ENCODE results near the gene MCF2L2. TPM values are rescaled to one million over a fixed set of nuclear protein-coding genes. Genes with fewer than 3 reads are reported as not detected.
A peak's percentile ranks its signal among the peaks of the same experiment; 100 is the strongest.

Gene MCF2L2
- total and polyA plus RNA-seq, 2 donors (not counting 1 experiment from before 2014, with no cell fraction given): 0.03 to 1.6 TPM

- ChIA-PET CTCF (interaction anchor here (0.6 to 1.1 kb wide), 3 partner anchors 13 to 995 kb away, joined by 3 read pairs; no protein-coding TSS in a partner anchor), POLR2A (interaction anchor here (0.6 kb wide), 1 partner anchor 114 kb away, joined by 3 read pairs; no protein-coding TSS in a partner anchor)
- H2AFZ ChIP-seq (ENCODE audit: insufficient read depth, low read depth, low read length, poor library complexity, severe bottlenecking): no peak overlapping the region
- H3K4me2 ChIP-seq (replicated peaks; ENCODE audit: low read depth, low read length, poor library complexity, severe bottlenecking): no peak overlapping the region
- intact Hi-C loops (cut with micrococcal nuclease): loop anchor here (10.0 kb wide), 1 partner anchor 127 kb away; no protein-coding TSS in a partner anchor
- H3K27ac Mint-ChIP-seq: no peak overlapping the region
- peaks cover 10% of the 10 kb centered on the region for H3K4me1 Mint-ChIP-seq
- no peak overlapping the region for H3K27ac ChIP-seq (ENCODE audit: low read length in 2 of 2)
- H3K9me3 Mint-ChIP-seq (ENCODE audit: insufficient read depth): no peaks in the 10 kb centered on the region
- ATAC-seq (ENCODE audit: low read depth) (no peak), DNase-seq (no peak)
- WGBS (ENCODE audit: insufficient coverage): no CpG with 5 or more reads among the region's 5 CpGs
- H3K9me3 ChIP-seq (ENCODE audit: control extremely low read depth in 1 of 3, control insufficient read depth in 2 of 3, insufficient read depth in 1 of 3, low read length in 2 of 3): peaks cover 0 to 3% (median 0%) of the 10 kb centered on the region in 3 donors
- H3K4me1 ChIP-seq (ENCODE audit: control insufficient read depth in 2 of 2, insufficient read depth in 2 of 2, low read length in 2 of 2): peaks cover 12 to 18% of the 10 kb centered on the region in 2 donors
- no peaks in the 10 kb centered on the region for H3K79me2 ChIP-seq (ENCODE audit: control insufficient read depth, insufficient read depth, low read length)
- H3K4me3 Mint-ChIP-seq: peak overlapping the region; percentile 76
- H3K9ac ChIP-seq (ENCODE audit: low read length): no peak overlapping the region
- no peak for TF ChIP-seq EZH2 (IDR thresholded peaks at IDR 0.05; ENCODE audit: borderline replicate concordance, insufficient read depth, low read depth, low read length, poor library complexity, severe bottlenecking)
- TF ChIP-seq, protein P1, sequence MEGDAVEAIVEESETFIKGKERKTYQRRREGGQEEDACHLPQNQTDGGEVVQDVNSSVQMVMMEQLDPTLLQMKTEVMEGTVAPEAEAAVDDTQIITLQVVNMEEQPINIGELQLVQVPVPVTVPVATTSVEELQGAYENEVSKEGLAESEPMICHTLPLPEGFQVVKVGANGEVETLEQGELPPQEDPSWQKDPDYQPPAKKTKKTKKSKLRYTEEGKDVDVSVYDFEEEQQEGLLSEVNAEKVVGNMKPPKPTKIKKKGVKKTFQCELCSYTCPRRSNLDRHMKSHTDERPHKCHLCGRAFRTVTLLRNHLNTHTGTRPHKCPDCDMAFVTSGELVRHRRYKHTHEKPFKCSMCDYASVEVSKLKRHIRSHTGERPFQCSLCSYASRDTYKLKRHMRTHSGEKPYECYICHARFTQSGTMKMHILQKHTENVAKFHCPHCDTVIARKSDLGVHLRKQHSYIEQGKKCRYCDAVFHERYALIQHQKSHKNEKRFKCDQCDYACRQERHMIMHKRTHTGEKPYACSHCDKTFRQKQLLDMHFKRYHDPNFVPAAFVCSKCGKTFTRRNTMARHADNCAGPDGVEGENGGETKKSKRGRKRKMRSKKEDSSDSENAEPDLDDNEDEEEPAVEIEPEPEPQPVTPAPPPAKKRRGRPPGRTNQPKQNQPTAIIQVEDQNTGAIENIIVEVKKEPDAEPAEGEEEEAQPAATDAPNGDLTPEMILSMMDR (IDR thresholded peaks at IDR 0.05): no peak
- H3K27me3 ChIP-seq (replicated peaks in 1 of 4; ENCODE audit: control extremely low read depth in 1 of 4, control insufficient read depth in 3 of 4, insufficient read depth in 4 of 4, low read length in 3 of 4): peaks cover 0 to 55% (median 43%) of the 10 kb centered on the region in 4 experiments
- H3K27me3 Mint-ChIP-seq: peaks cover 50% of the 10 kb centered on the region
- H3K36me3 ChIP-seq (replicated peaks in 1 of 2; ENCODE audit: control extremely low read depth in 1 of 2, control insufficient read depth in 1 of 2, extremely low read depth in 1 of 2, insufficient read depth in 2 of 2, low read length in 1 of 2): no peaks in the 10 kb centered on the region
- peak overlapping the region in 1 of 5 experiments; percentile 64 for H3K4me3 ChIP-seq (ENCODE audit: control extremely low read depth in 1 of 5, extremely low read depth in 1 of 5, insufficient read depth in 1 of 5, low read depth in 2 of 5, low read length in 4 of 5)
- no peaks in the 10 kb centered on the region for H4K20me1 ChIP-seq (ENCODE audit: control insufficient read depth, insufficient read depth, low read length, poor library complexity, severe bottlenecking)
Observed at GRCh38 chr3:183252118-183252782, 176.2 kb downstream of the MCF2L2 start.

- DNase-seq (no peak), ATAC-seq (ENCODE audit: low read depth) (no peak)
- H3K27me3 ChIP-seq (replicated peaks in 1 of 4; ENCODE audit: control extremely low read depth in 1 of 4, control insufficient read depth in 3 of 4, insufficient read depth in 4 of 4, low read length in 3 of 4): peaks cover 0 to 46% (median 27%) of the 10 kb centered on the region in 4 experiments
- ChIA-PET POLR2A (no interaction called here), CTCF (no interaction called here)
- no peaks in the 10 kb centered on the region for H3K9me3 ChIP-seq (ENCODE audit: control extremely low read depth in 1 of 3, control insufficient read depth in 2 of 3, insufficient read depth in 1 of 3, low read length in 2 of 3)
- Mint-ChIP-seq H3K4me1 (peaks cover 6% of the 10 kb centered on the region), H3K4me3 (no peak overlapping the region), H3K9me3 (ENCODE audit: insufficient read depth) (no peaks in the 10 kb centered on the region), H3K27me3 (peaks cover 41% of the 10 kb centered on the region), H3K27ac (no peak overlapping the region)
- intact Hi-C loops (cut with micrococcal nuclease): no loop called here
- no peaks in the 10 kb centered on the region for H3K79me2 ChIP-seq (ENCODE audit: control insufficient read depth, insufficient read depth, low read length)
- no peaks in the 10 kb centered on the region for H3K36me3 ChIP-seq (replicated peaks in 1 of 2; ENCODE audit: control extremely low read depth in 1 of 2, control insufficient read depth in 1 of 2, extremely low read depth in 1 of 2, insufficient read depth in 2 of 2, low read length in 1 of 2)
- TF ChIP-seq EZH2 (IDR thresholded peaks at IDR 0.05; ENCODE audit: borderline replicate concordance, insufficient read depth, low read depth, low read length, poor library complexity, severe bottlenecking): no peak
- TF ChIP-seq, protein P1 (IDR thresholded peaks at IDR 0.05): no peak
- no peaks in the 10 kb centered on the region for H4K20me1 ChIP-seq (ENCODE audit: control insufficient read depth, insufficient read depth, low read length, poor library complexity, severe bottlenecking)
- H3K4me1 ChIP-seq (ENCODE audit: control insufficient read depth in 2 of 2, insufficient read depth in 2 of 2, low read length in 2 of 2): peaks cover 8 to 9% of the 10 kb centered on the region in 2 donors
- WGBS (ENCODE audit: insufficient coverage): 73% methylated on average over 4 of the region's 6 CpGs
- H3K27ac ChIP-seq (ENCODE audit: low read length in 2 of 2): no peak overlapping the region
- H3K4me3 ChIP-seq (ENCODE audit: control extremely low read depth in 1 of 5, extremely low read depth in 1 of 5, insufficient read depth in 1 of 5, low read depth in 2 of 5, low read length in 4 of 5): no peak overlapping the region
- no peak overlapping the region for H3K4me2 ChIP-seq (replicated peaks; ENCODE audit: low read depth, low read length, poor library complexity, severe bottlenecking)
- H3K9ac ChIP-seq (ENCODE audit: low read length): no peak overlapping the region
- H2AFZ ChIP-seq (ENCODE audit: insufficient read depth, low read depth, low read length, poor library complexity, severe bottlenecking): no peak overlapping the region
Observed at GRCh38 chr3:183249006-183249718, 179.3 kb downstream of the MCF2L2 start.

Data from B cell (primary cell).